ENCODE data around the gene CCR4. TPM values are rescaled to one million over a fixed set of nuclear protein-coding genes. Genes with fewer than 3 reads are reported as not detected.

Gene CCR4
- total and polyA plus RNA-seq, 9 of the 15 experiments (the other 6 are each of a cell fraction or from before 2014, with no cell fraction given): 0.04 to 0.47 (median 0.25) TPM; not detected in 1

GRCh38 chr3:32996048-32996754 lies 44.8 kb downstream of the CCR4 start:
- no TSS peak for BruUV-seq (replicated peaks)

More at GRCh38 chr3:32996048-32996754, 44.8 kb downstream of the CCR4 start:
- DNase-seq (ENCODE audit: extremely low read depth in 1 of 4, low spot score in 3 of 4) (no peak), ATAC-seq (no peak; the same call in 2 of the 3 replicates), FAIRE-seq (no peak)
- no peaks in the 10 kb centered on the region for H3K9me1 ChIP-seq (ENCODE audit: control insufficient read depth, insufficient read depth, low read length)
- H4K20me1 ChIP-seq (replicated peaks; ENCODE audit: control insufficient read depth, insufficient read depth, low read length): no peaks in the 10 kb centered on the region
- peaks cover 11% of the 10 kb centered on the region; the same call in 1 of the 3 replicates for H3K36me3 ChIP-seq (ENCODE audit: control insufficient read depth, insufficient read depth, low read length)
- H3K4me2 ChIP-seq (ENCODE audit: insufficient read depth, low read length): no peak overlapping the region
- ChIA-PET POLR2A (no interaction called here), CTCF (ENCODE audit: low intra/inter-chr PET ratio) (no interaction called here)
- no peaks in the 10 kb centered on the region for H3K4me1 ChIP-seq (replicated peaks in 1 of 2; ENCODE audit: control insufficient read depth in 2 of 2, insufficient read depth in 2 of 2, low read length in 2 of 2)
- no peaks in the 10 kb centered on the region for H3K79me2 ChIP-seq (ENCODE audit: control insufficient read depth, insufficient read depth, low read length)
- no peak overlapping the region for H2AFZ ChIP-seq (ENCODE audit: low read depth, low read length)
- no peak overlapping the region for H3K9ac ChIP-seq (ENCODE audit: insufficient read depth in 1 of 2, low read depth in 2 of 2, low read length in 2 of 2)
- TF ChIP-seq HOMEZ (CRISPR knock-in tag; IDR thresholded peaks at IDR 0.05) (no peak), FOXK2 (conservative IDR thresholded peaks at IDR 0.05 in 1 of 2, IDR thresholded peaks at IDR 0.05 in 1 of 2; ENCODE audit: low read depth in 2 of 2) (no peak), GMEB1 (CRISPR knock-in tag; IDR thresholded peaks at IDR 0.05) (no peak), TCF3 (CRISPR knock-in tag; IDR thresholded peaks at IDR 0.05) (no peak), ATF3 (IDR thresholded peaks at IDR 0.05) (peak; percentile 47; the same call in 1 of the 2 replicates), ATF3 (CRISPR knock-in tag; conservative IDR thresholded peaks at IDR 0.05) (no peak), ZBTB7A (IDR thresholded peaks at IDR 0.05; ENCODE audit: borderline replicate concordance, control insufficient read depth, low read depth, low read length) (no peak)
- no peak overlapping the region for H3K4me3 ChIP-seq
- intact Hi-C loops (cut with micrococcal nuclease): no loop called here
- no peaks in the 10 kb centered on the region for H3K27me3 ChIP-seq (ENCODE audit: control insufficient read depth in 2 of 2, insufficient read depth in 2 of 2, low read length in 2 of 2)
- H3K9me3 ChIP-seq (replicated peaks; ENCODE audit: control insufficient read depth, insufficient read depth, low read depth, low read length): no peaks in the 10 kb centered on the region
- 50% methylated on average over 5 of the region's 5 CpGs for WGBS (ENCODE audit: insufficient coverage, low coverage, missing lambda C conversion rate)
- H3K27ac ChIP-seq (ENCODE audit: extremely low read depth, low read depth, low read length): no peak overlapping the region
- in situ Hi-C loops (cut with MboI): no loop called here

Measured in K562 (cell line).